ENCODE data around the gene ITGAL.

GRCh38 chr16:30567160-30567990 is 94.8 kb downstream of the ITGAL start:
- TF ChIP-seq EZH2 (IDR thresholded peaks at IDR 0.05; ENCODE audit: borderline replicate concordance, low read depth, low read length, severe bottlenecking) = no peak
- TF ChIP-seq CTCF (IDR thresholded peaks at IDR 0.05; ENCODE audit: borderline replicate concordance, extremely low read depth, low read length, poor library complexity, severe bottlenecking) = no peak
